Neuronal stem cell (in vitro differentiated cells): Measurements from ENCODE around the gene SCGB1C2.
"Not testable (repeated sequence)": the region's sequence is repeated elsewhere in the genome, so short reads cannot be mapped to it uniquely, and the experiment has no call there.

Experiments used
- DNase-seq: peaks from one replicate; pipeline ENCODE4 v3.0.0-alpha.2; 2013; ENCODE audit warnings: low spot score
- H2AFZ ChIP-seq: one replicate; pipeline ENCODE4 v1.6.1; 2013; ENCODE audit warnings: mild to moderate bottlenecking, low read length, inconsistent platforms
- H2AK5ac ChIP-seq: 2 replicates; pipeline ENCODE4 v1.6.1; 2013; ENCODE audit warnings: low read depth, mild to moderate bottlenecking, inconsistent platforms, low read length, moderate library complexity, mixed read lengths
- H2BK120ac ChIP-seq: 2 replicates; pipeline ENCODE4 v1.6.1; 2013; ENCODE audit warnings: low read depth, mild to moderate bottlenecking, inconsistent platforms, low read length, moderate library complexity, mixed read lengths
- H2BK12ac ChIP-seq: one replicate; pipeline ENCODE4 v1.6.1; 2013; ENCODE audit warnings: low read length, inconsistent platforms
- H2BK15ac ChIP-seq: 2 replicates; pipeline ENCODE4 v1.6.1; 2013; ENCODE audit warnings: mild to moderate bottlenecking, low read length, inconsistent platforms, mixed read lengths
- H2BK5ac ChIP-seq: one replicate; pipeline ENCODE4 v1.6.1; 2013; ENCODE audit warnings: inconsistent platforms, mild to moderate bottlenecking, low read length, moderate library complexity
- H3K14ac ChIP-seq: one replicate; pipeline ENCODE4 v1.6.1; 2013; ENCODE audit warnings: low read length, inconsistent platforms
- H3K18ac ChIP-seq: 2 replicates; pipeline ENCODE4 v1.6.1; 2013; ENCODE audit warnings: low read length, inconsistent platforms
- H3K23ac ChIP-seq: 2 replicates; pipeline ENCODE4 v1.6.1; 2013; ENCODE audit warnings: low read depth, mild to moderate bottlenecking, mixed read lengths, low read length, inconsistent platforms; ENCODE audit not compliant: poor library complexity
- H3K27ac ChIP-seq: replicated peaks from 3 replicates; pipeline ENCODE4 v1.5.1; 2013; ENCODE audit warnings: low read length, inconsistent platforms
- H3K27me3 ChIP-seq, 3 experiments: 2 replicates each; pipeline ENCODE4 v1.6.1; 2013; ENCODE audit warnings: low read length in 3 of 3, mild to moderate bottlenecking in 2 of 3, inconsistent platforms in 1 of 3, low read depth in 1 of 3, mixed read lengths in 1 of 3, moderate library complexity in 1 of 3; ENCODE audit not compliant: control insufficient read depth in 3 of 3, insufficient read depth in 3 of 3
- H3K36me3 ChIP-seq, 2 donors: replicated peaks in 1 of 2; 2 replicates each; pipeline ENCODE4 v1.6.1; 2013; ENCODE audit warnings: low read length in 2 of 2; ENCODE audit not compliant: control insufficient read depth in 2 of 2, insufficient read depth in 2 of 2
- H3K4ac ChIP-seq: 2 replicates; pipeline ENCODE4 v1.6.1; 2013; ENCODE audit warnings: inconsistent platforms, mild to moderate bottlenecking, low read length, moderate library complexity
- H3K4me1 ChIP-seq, 2 donors: 1 replicate in 1 of 2; 2 replicates in 1 of 2; pipeline ENCODE4 v1.6.1; 2013; ENCODE audit warnings: low read length in 2 of 2, low read depth in 1 of 2; ENCODE audit not compliant: control insufficient read depth in 2 of 2, insufficient read depth in 1 of 2
- H3K4me2 ChIP-seq: one replicate; pipeline ENCODE4 v1.6.1; 2013; ENCODE audit warnings: mild to moderate bottlenecking, low read length, inconsistent platforms; ENCODE audit not compliant: insufficient read depth, poor library complexity, severe bottlenecking
- H3K4me3 ChIP-seq, 2 donors: 2 replicates each; pipeline ENCODE4 v1.5.1; 2013; ENCODE audit warnings: low read length in 2 of 2, mild to moderate bottlenecking in 2 of 2, inconsistent platforms in 1 of 2, moderate library complexity in 1 of 2
- H3K79me1 ChIP-seq: one replicate; pipeline ENCODE4 v1.6.1; 2013; ENCODE audit warnings: low read depth, mild to moderate bottlenecking, inconsistent platforms, low read length, moderate library complexity
- H3K9ac ChIP-seq: one replicate; pipeline ENCODE4 v1.6.1; 2013; ENCODE audit warnings: mild to moderate bottlenecking, low read depth, low read length, inconsistent platforms; ENCODE audit not compliant: poor library complexity
- H3K9me3 ChIP-seq, 2 donors: replicated peaks in 1 of 2; 2 replicates each; pipeline versions ENCODE3 to v1.6.1; 2013; ENCODE audit warnings: low read length in 2 of 2, mild to moderate bottlenecking in 2 of 2, inconsistent platforms in 1 of 2, low read depth in 1 of 2, mixed read lengths in 1 of 2, moderate library complexity in 1 of 2; ENCODE audit not compliant: control insufficient read depth in 2 of 2, insufficient read depth in 1 of 2
- H4K8ac ChIP-seq: one replicate; pipeline ENCODE4 v1.6.1; 2013; ENCODE audit warnings: low read depth, mild to moderate bottlenecking, inconsistent platforms, low read length, moderate library complexity
- H4K91ac ChIP-seq: one replicate; pipeline ENCODE4 v1.6.1; 2013; ENCODE audit warnings: low read length, low read depth, mild to moderate bottlenecking, inconsistent platforms; ENCODE audit not compliant: poor library complexity
- WGBS, 2 donors: extraction: QIAGEN DNeasy Blood & Tissue Kit; methylation state at CpG; one replicate each; pipeline ENCODE4 v1.1.7; 2013; ENCODE audit warnings: missing lambda C conversion rate in 2 of 2, mixed read lengths in 1 of 2; ENCODE audit not compliant: insufficient read length in 2 of 2, insufficient replicate concordance in 1 of 2; ENCODE audit errors: extremely low coverage in 2 of 2; 5-methylcytosine and 5-hydroxymethylcytosine counted together

The SCGB1C2 gene

GRCh38 chr17:139401-140205 is 2.2 kb downstream of the SCGB1C2 start:
- not testable (repeated sequence) for H4K91ac ChIP-seq, H2AFZ ChIP-seq, H2BK120ac ChIP-seq, H3K4me2 ChIP-seq, H4K8ac ChIP-seq, H3K79me1 ChIP-seq, DNase-seq, H3K18ac ChIP-seq, H3K4me3 ChIP-seq, H3K9me3 ChIP-seq, H2AK5ac ChIP-seq, H3K9ac ChIP-seq, H2BK12ac ChIP-seq, H3K4ac ChIP-seq, H3K23ac ChIP-seq, H2BK15ac ChIP-seq, H2BK5ac ChIP-seq, H3K4me1 ChIP-seq, H3K14ac ChIP-seq, H3K27me3 ChIP-seq, H3K36me3 ChIP-seq, H3K27ac ChIP-seq
- no CpG with 5 or more reads among the region's 22 CpGs for WGBS, 2 donors

- no peak overlapping the region for H3K4me2 ChIP-seq
These were observed 4.8 kb downstream of the SCGB1C2 start for GRCh38 chr17:142102-142661.

GRCh38 chr17:142876-143784 is 5.8 kb downstream of the SCGB1C2 start:
- H3K23ac ChIP-seq = no peak overlapping the region
- no peak overlapping the region for H3K27ac ChIP-seq
- no peak overlapping the region for H3K18ac ChIP-seq
- no peak overlapping the region for H3K14ac ChIP-seq
- no peak overlapping the region for H3K4me3 ChIP-seq
- H2BK5ac ChIP-seq = no peak overlapping the region
- no peaks in the 10 kb centered on the region for H3K9me3 ChIP-seq
- no peak overlapping the region for H2BK12ac ChIP-seq
- no peak overlapping the region for H2BK120ac ChIP-seq
- H2BK15ac ChIP-seq = no peak overlapping the region
- H2AK5ac ChIP-seq = no peak overlapping the region
- peaks cover 0 to 3% of the 10 kb centered on the region in 2 donors for H3K4me1 ChIP-seq
- DNase-seq = no peak
- no peak overlapping the region for H4K91ac ChIP-seq
- peaks cover 0 to 9% (median 8%) of the 10 kb centered on the region in 3 experiments for H3K27me3 ChIP-seq
- no CpG with 5 or more reads among the region's 23 CpGs for WGBS, 2 donors
- H3K36me3 ChIP-seq = no peaks in the 10 kb centered on the region
- no peak overlapping the region for H3K4ac ChIP-seq
- H3K79me1 ChIP-seq = no peaks in the 10 kb centered on the region
- no peak overlapping the region for H3K4me2 ChIP-seq
- H2AFZ ChIP-seq = no peak overlapping the region
- H3K9ac ChIP-seq = no peak overlapping the region
- no peak overlapping the region for H4K8ac ChIP-seq

More at GRCh38 chr17:142102-142661, 4.8 kb downstream of the SCGB1C2 start:
- no peak overlapping the region for H3K27ac ChIP-seq
- no peak overlapping the region for H4K8ac ChIP-seq
- no peak overlapping the region for H3K23ac ChIP-seq
- H3K4me3 ChIP-seq = no peak overlapping the region
- no peak for DNase-seq
- no peak overlapping the region for H2AFZ ChIP-seq
- H3K4ac ChIP-seq = no peak overlapping the region
- H3K79me1 ChIP-seq = no peaks in the 10 kb centered on the region
- no peak overlapping the region for H2BK12ac ChIP-seq
- H3K27me3 ChIP-seq = peaks cover 0 to 9% (median 8%) of the 10 kb centered on the region in 3 experiments
- H3K9me3 ChIP-seq = no peaks in the 10 kb centered on the region
- H3K18ac ChIP-seq = no peak overlapping the region
- H3K36me3 ChIP-seq = no peaks in the 10 kb centered on the region
- H2BK120ac ChIP-seq = no peak overlapping the region
- no peak overlapping the region for H4K91ac ChIP-seq
- no peak overlapping the region for H3K14ac ChIP-seq
- WGBS, 2 donors = no CpG with 5 or more reads among the region's 23 CpGs
- no peak overlapping the region for H2AK5ac ChIP-seq
- H3K4me1 ChIP-seq = peaks cover 0 to 3% of the 10 kb centered on the region in 2 donors
- no peak overlapping the region for H2BK5ac ChIP-seq
- H2BK15ac ChIP-seq = no peak overlapping the region
- no peak overlapping the region for H3K9ac ChIP-seq
